ENCODE measurements around the gene CXCL10. TPM values are rescaled to one million over a fixed set of nuclear protein-coding genes. Genes with fewer than 3 reads are reported as not detected.

CXCL10 gene
- total and polyA plus RNA-seq, 10 of the 15 experiments (the other 5 are each of a cell fraction or from before 2014, with no cell fraction given), result 0.46 to 19.5 (median 2.6) TPM

- TF ChIP-seq KAT2A (conservative IDR thresholded peaks at IDR 0.05; ENCODE audit: control insufficient read depth, low read depth, low read length) (no peak), IRF4 (IDR thresholded peaks at IDR 0.05; ENCODE audit: low read depth, low read length) (peak; percentile 91), TCF12 (IDR thresholded peaks at IDR 0.05; ENCODE audit: low read depth, low read length) (no peak), CHD2 (IDR thresholded peaks at IDR 0.05; ENCODE audit: borderline replicate concordance, low read depth, low read length) (peak; percentile 43; the same call in 1 of the 2 replicates), ZNF622 (IDR thresholded peaks at IDR 0.05) (no peak), PML (IDR thresholded peaks at IDR 0.05; ENCODE audit: low read length) (peak; percentile 42; the same call in 1 of the 2 replicates), IKZF1 (conservative IDR thresholded peaks at IDR 0.05) (peak; percentile 82), ATF7 (IDR thresholded peaks at IDR 0.05; ENCODE audit: low read depth) (peak; percentile 71), KLF5 (IDR thresholded peaks at IDR 0.05; ENCODE audit: partially characterized antibody) (no peak), ZNF384 (IDR thresholded peaks at IDR 0.05; ENCODE audit: borderline replicate concordance, low read depth, low read length) (no peak; the same call in 1 of the 2 replicates), SMC3 (IDR thresholded peaks at IDR 0.05; ENCODE audit: borderline replicate concordance, low read length) (no peak), NRF1 (conservative IDR thresholded peaks at IDR 0.05; ENCODE audit: low read depth, low read length) (no peak), TAF1 (IDR thresholded peaks at IDR 0.05; ENCODE audit: borderline replicate concordance, low read depth, low read length) (no peak), NR2F1 (conservative IDR thresholded peaks at IDR 0.05) (no peak), RB1 (IDR thresholded peaks at IDR 0.05; ENCODE audit: borderline replicate concordance) (no peak), EGR1 (IDR thresholded peaks at IDR 0.05; ENCODE audit: borderline replicate concordance in 1 of 2, low read depth in 2 of 2, low read length in 2 of 2) (no peak), NFYA (IDR thresholded peaks at IDR 0.05; ENCODE audit: borderline replicate concordance, low read depth, low read length) (no peak), ZNF274 (IDR thresholded peaks at IDR 0.05; ENCODE audit: insufficient read depth, insufficient read length) (no peak), ZBTB11 (CRISPR knock-in tag; IDR thresholded peaks at IDR 0.05) (no peak)
- TF ChIP-seq, protein P1, sequence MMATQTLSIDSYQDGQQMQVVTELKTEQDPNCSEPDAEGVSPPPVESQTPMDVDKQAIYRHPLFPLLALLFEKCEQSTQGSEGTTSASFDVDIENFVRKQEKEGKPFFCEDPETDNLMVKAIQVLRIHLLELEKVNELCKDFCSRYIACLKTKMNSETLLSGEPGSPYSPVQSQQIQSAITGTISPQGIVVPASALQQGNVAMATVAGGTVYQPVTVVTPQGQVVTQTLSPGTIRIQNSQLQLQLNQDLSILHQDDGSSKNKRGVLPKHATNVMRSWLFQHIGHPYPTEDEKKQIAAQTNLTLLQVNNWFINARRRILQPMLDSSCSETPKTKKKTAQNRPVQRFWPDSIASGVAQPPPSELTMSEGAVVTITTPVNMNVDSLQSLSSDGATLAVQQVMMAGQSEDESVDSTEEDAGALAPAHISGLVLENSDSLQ (IDR thresholded peaks at IDR 0.05), result peak; percentile 62
- TF ChIP-seq, protein P2, sequence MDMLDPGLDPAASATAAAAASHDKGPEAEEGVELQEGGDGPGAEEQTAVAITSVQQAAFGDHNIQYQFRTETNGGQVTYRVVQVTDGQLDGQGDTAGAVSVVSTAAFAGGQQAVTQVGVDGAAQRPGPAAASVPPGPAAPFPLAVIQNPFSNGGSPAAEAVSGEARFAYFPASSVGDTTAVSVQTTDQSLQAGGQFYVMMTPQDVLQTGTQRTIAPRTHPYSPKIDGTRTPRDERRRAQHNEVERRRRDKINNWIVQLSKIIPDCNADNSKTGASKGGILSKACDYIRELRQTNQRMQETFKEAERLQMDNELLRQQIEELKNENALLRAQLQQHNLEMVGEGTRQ (IDR thresholded peaks at IDR 0.05; ENCODE audit: borderline replicate concordance, low read depth, low read length), result no peak
- TF ChIP-seq, protein P3, sequence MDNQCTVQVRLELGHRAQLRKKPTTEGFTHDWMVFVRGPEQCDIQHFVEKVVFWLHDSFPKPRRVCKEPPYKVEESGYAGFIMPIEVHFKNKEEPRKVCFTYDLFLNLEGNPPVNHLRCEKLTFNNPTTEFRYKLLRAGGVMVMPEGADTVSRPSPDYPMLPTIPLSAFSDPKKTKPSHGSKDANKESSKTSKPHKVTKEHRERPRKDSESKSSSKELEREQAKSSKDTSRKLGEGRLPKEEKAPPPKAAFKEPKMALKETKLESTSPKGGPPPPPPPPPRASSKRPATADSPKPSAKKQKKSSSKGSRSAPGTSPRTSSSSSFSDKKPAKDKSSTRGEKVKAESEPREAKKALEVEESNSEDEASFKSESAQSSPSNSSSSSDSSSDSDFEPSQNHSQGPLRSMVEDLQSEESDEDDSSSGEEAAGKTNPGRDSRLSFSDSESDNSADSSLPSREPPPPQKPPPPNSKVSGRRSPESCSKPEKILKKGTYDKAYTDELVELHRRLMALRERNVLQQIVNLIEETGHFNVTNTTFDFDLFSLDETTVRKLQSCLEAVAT (IDR thresholded peaks at IDR 0.05), result no peak
- TF ChIP-seq, protein P4, sequence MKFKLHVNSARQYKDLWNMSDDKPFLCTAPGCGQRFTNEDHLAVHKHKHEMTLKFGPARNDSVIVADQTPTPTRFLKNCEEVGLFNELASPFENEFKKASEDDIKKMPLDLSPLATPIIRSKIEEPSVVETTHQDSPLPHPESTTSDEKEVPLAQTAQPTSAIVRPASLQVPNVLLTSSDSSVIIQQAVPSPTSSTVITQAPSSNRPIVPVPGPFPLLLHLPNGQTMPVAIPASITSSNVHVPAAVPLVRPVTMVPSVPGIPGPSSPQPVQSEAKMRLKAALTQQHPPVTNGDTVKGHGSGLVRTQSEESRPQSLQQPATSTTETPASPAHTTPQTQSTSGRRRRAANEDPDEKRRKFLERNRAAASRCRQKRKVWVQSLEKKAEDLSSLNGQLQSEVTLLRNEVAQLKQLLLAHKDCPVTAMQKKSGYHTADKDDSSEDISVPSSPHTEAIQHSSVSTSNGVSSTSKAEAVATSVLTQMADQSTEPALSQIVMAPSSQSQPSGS (IDR thresholded peaks at IDR 0.05; ENCODE audit: low read length), result peak; percentile 86
Observed at GRCh38 chr4:76055016-76055415, 31.7 kb upstream of the CXCL10 start (continued).

All from GM12878 (cell line).